SK-N-SH treated with all-trans-retinoic acid at 6 μM for 48 hours (cell line): Measurements from ENCODE around the gene SERGEF.

Source experiments
- ATAC-seq: fragments of 200-7000 bp; cut with Tn5 transposase; 3 replicates; pipeline ENCODE4 v1.9.1; 2020; ENCODE audit warnings: mild to moderate bottlenecking, moderate library complexity
- ARNTL ChIP-seq: fragments of 450-650 bp; formaldehyde crosslinking; IDR thresholded peaks from 2 replicates; pipeline ENCODE4 v1.5.0; 2020; ENCODE audit warnings: low read depth, mild to moderate bottlenecking, moderate library complexity, borderline replicate concordance
- BACH2 ChIP-seq: fragments of 250-450 bp; sonication (Bioruptor Pico); IDR thresholded peaks from 2 replicates; pipeline ENCODE4 v1.9.0; 2021; ENCODE audit warnings: mild to moderate bottlenecking, borderline replicate concordance
- CREB5 ChIP-seq: fragments of 250-450 bp; sonication (Bioruptor Pico); IDR thresholded peaks from 2 replicates; pipeline ENCODE4 v1.5.1; 2020; ENCODE audit warnings: low read depth, mild to moderate bottlenecking, moderate library complexity
- CSDC2 ChIP-seq: fragments of 250-450 bp; sonication (Bioruptor Pico); IDR thresholded peaks from 2 replicates; pipeline ENCODE4 v1.5.0; 2020; ENCODE audit warnings: mild to moderate bottlenecking, moderate library complexity
- CSRNP3 ChIP-seq: fragments of 250-450 bp; sonication (Bioruptor Pico); IDR thresholded peaks from 2 replicates; pipeline ENCODE4 v1.5.1; 2021; ENCODE audit warnings: mild to moderate bottlenecking, moderate library complexity
- ESRRG ChIP-seq: fragments of 250-450 bp; sonication (Bioruptor Pico); IDR thresholded peaks from 2 replicates; pipeline ENCODE4 v1.6.1; 2021; ENCODE audit warnings: mild to moderate bottlenecking
- ISL1 ChIP-seq: fragments of 250-450 bp; sonication (Bioruptor Pico); IDR thresholded peaks from 2 replicates; pipeline ENCODE4 v2.1.2; 2022; ENCODE audit warnings: mild to moderate bottlenecking, moderate library complexity
- OSR1 ChIP-seq: fragments of 250-450 bp; sonication (Bioruptor Pico); IDR thresholded peaks from 2 replicates; pipeline ENCODE4 v1.8.0; 2022; ENCODE audit warnings: moderate library complexity, mild to moderate bottlenecking, inconsistent platforms
- PATZ1 ChIP-seq: fragments of 250-450 bp; sonication (Bioruptor Pico); IDR thresholded peaks from 2 replicates; pipeline ENCODE4 v1.8.0; 2020; ENCODE audit warnings: mild to moderate bottlenecking, moderate library complexity, borderline replicate concordance
- PPARA ChIP-seq: fragments of 250-450 bp; sonication (Bioruptor Pico); IDR thresholded peaks from 2 replicates; pipeline ENCODE4 v1.5.0; 2020; ENCODE audit warnings: mild to moderate bottlenecking, borderline replicate concordance
- RARB ChIP-seq: fragments of 250-450 bp; sonication (Bioruptor Pico); IDR thresholded peaks from 2 replicates; pipeline ENCODE4 v1.8.0; 2021; ENCODE audit warnings: mild to moderate bottlenecking, moderate library complexity
- TCF4 ChIP-seq: fragments of 250-450 bp; sonication (Bioruptor Pico); IDR thresholded peaks from 2 replicates; pipeline ENCODE4 v1.8.0; 2021; ENCODE audit warnings: mild to moderate bottlenecking, moderate library complexity, borderline replicate concordance
- TOX ChIP-seq: fragments of 250-450 bp; sonication (Bioruptor Pico); IDR thresholded peaks from 2 replicates; pipeline ENCODE4 v1.8.0; 2021; ENCODE audit warnings: mild to moderate bottlenecking, moderate library complexity, borderline replicate concordance
- ZC3H10 ChIP-seq: fragments of 250-450 bp; sonication (Bioruptor Pico); IDR thresholded peaks from 2 replicates; pipeline ENCODE4 v1.5.1; 2021; ENCODE audit warnings: mild to moderate bottlenecking, moderate library complexity
- ZFP3 ChIP-seq: fragments of 250-450 bp; sonication (Bioruptor Pico); IDR thresholded peaks from 2 replicates; pipeline ENCODE4 v1.5.0; 2020; ENCODE audit warnings: mild to moderate bottlenecking, moderate library complexity
- ZFP30 ChIP-seq: fragments of 450-650 bp; formaldehyde crosslinking; IDR thresholded peaks from 2 replicates; pipeline ENCODE4 v1.5.0; 2022; ENCODE audit warnings: mild to moderate bottlenecking, moderate library complexity
- ZNF565 ChIP-seq: fragments of 450-650 bp; formaldehyde crosslinking; conservative IDR thresholded peaks from 2 replicates; pipeline ENCODE4 v1.5.0; 2020; ENCODE audit warnings: low read depth, mild to moderate bottlenecking, moderate library complexity
- ZNF70 ChIP-seq: fragments of 450-650 bp; formaldehyde crosslinking; IDR thresholded peaks from 2 replicates; pipeline ENCODE4 v1.5.0; 2020; ENCODE audit warnings: mild to moderate bottlenecking, moderate library complexity
- TF ChIP-seq, protein P1 (sequence below): fragments of 250-450 bp; sonication (Bioruptor Pico); IDR thresholded peaks from 2 replicates; pipeline ENCODE4 v1.8.0; 2021; ENCODE audit warnings: low read depth, mild to moderate bottlenecking, moderate library complexity, borderline replicate concordance
- TF ChIP-seq, protein P2 (sequence below): fragments of 250-450 bp; sonication (Bioruptor Pico); IDR thresholded peaks from 2 replicates; pipeline ENCODE4 v1.5.0; 2020; ENCODE audit warnings: mild to moderate bottlenecking, moderate library complexity

The SERGEF gene

GRCh38 chr11:17918049-17918605 is 94.7 kb downstream of the SERGEF start:
- no peak for ATAC-seq
- TF ChIP-seq ZNF565 (CRISPR knock-in tag) = no peak
- no peak for TF ChIP-seq ISL1 (CRISPR knock-in tag)
- TF ChIP-seq ZFP3 (CRISPR knock-in tag) = no peak
- no peak for TF ChIP-seq PATZ1

- ATAC-seq = no peak
- TF ChIP-seq ZNF565 (CRISPR knock-in tag) (no peak), TOX (CRISPR knock-in tag) (no peak), RARB (CRISPR knock-in tag) (no peak), CSDC2 (CRISPR knock-in tag) (no peak), TCF4 (CRISPR knock-in tag) (no peak), ZNF70 (no peak), ESRRG (CRISPR knock-in tag) (no peak), ARNTL (CRISPR knock-in tag) (no peak), CSRNP3 (CRISPR knock-in tag) (no peak), ZC3H10 (CRISPR knock-in tag) (no peak), ZFP3 (CRISPR knock-in tag) (no peak), ISL1 (CRISPR knock-in tag) (no peak), PPARA (no peak), PATZ1 (no peak), ZFP30 (CRISPR knock-in tag) (no peak)
- TF ChIP-seq, protein P1, sequence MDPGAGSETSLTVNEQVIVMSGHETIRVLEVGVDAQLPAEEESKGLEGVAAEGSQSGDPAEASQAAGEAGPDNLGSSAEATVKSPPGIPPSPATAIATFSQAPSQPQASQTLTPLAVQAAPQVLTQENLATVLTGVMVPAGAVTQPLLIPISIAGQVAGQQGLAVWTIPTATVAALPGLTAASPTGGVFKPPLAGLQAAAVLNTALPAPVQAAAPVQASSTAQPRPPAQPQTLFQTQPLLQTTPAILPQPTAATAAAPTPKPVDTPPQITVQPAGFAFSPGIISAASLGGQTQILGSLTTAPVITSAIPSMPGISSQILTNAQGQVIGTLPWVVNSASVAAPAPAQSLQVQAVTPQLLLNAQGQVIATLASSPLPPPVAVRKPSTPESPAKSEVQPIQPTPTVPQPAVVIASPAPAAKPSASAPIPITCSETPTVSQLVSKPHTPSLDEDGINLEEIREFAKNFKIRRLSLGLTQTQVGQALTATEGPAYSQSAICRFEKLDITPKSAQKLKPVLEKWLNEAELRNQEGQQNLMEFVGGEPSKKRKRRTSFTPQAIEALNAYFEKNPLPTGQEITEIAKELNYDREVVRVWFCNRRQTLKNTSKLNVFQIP = no peak
- TF ChIP-seq, protein P2, sequence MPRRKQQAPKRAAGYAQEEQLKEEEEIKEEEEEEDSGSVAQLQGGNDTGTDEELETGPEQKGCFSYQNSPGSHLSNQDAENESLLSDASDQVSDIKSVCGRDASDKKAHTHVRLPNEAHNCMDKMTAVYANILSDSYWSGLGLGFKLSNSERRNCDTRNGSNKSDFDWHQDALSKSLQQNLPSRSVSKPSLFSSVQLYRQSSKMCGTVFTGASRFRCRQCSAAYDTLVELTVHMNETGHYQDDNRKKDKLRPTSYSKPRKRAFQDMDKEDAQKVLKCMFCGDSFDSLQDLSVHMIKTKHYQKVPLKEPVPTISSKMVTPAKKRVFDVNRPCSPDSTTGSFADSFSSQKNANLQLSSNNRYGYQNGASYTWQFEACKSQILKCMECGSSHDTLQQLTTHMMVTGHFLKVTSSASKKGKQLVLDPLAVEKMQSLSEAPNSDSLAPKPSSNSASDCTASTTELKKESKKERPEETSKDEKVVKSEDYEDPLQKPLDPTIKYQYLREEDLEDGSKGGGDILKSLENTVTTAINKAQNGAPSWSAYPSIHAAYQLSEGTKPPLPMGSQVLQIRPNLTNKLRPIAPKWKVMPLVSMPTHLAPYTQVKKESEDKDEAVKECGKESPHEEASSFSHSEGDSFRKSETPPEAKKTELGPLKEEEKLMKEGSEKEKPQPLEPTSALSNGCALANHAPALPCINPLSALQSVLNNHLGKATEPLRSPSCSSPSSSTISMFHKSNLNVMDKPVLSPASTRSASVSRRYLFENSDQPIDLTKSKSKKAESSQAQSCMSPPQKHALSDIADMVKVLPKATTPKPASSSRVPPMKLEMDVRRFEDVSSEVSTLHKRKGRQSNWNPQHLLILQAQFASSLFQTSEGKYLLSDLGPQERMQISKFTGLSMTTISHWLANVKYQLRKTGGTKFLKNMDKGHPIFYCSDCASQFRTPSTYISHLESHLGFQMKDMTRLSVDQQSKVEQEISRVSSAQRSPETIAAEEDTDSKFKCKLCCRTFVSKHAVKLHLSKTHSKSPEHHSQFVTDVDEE (CRISPR knock-in tag) = no peak
These were observed 95.3 kb downstream of the SERGEF start for GRCh38 chr11:17917556-17917955.

DNA sequence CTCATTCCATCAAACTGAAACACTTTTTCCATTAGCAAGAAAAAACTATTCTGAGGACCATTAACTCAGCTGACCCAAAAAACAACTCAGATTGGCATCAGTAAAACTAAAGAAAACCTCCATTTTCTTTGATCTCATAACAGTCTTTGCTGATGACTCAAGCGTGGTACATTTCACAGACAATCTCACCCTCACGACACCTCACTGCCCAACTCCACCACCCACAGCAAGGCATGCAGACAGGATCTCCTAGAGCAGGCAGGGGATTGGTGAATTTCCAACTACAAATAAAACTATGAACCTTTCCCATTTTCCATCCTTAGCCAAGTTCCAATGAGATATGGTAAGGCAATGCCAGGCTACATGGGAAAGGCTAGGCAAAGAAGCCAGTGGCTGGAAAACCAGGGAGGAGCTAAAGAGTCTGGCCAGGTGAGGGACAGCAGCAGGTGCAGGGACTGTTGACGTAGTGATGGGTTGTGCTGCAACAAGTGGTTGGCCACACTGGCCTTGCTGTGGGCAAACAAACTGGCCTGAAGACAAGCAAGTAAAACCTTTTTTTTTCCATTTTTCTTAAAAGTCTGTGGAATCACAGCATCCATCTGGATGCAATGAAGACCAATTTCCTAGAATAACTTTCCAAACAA is 97.2 kb downstream of the SERGEF start:
- ATAC-seq = no peak
- TF ChIP-seq ZC3H10 (CRISPR knock-in tag) = no peak
- TF ChIP-seq OSR1 (CRISPR knock-in tag) = no peak
- no peak for TF ChIP-seq RARB (CRISPR knock-in tag)
- TF ChIP-seq CREB5 = no peak
- no peak for TF ChIP-seq ZFP3 (CRISPR knock-in tag)
- TF ChIP-seq PPARA = no peak
- no peak for TF ChIP-seq BACH2 (CRISPR knock-in tag)
- no peak for TF ChIP-seq TOX (CRISPR knock-in tag)
- TF ChIP-seq ESRRG (CRISPR knock-in tag) = no peak
- no peak for TF ChIP-seq CSDC2 (CRISPR knock-in tag)
- TF ChIP-seq, protein P1 = no peak
- no peak for TF ChIP-seq ARNTL (CRISPR knock-in tag)
- no peak for TF ChIP-seq ZNF70
- TF ChIP-seq, all 23 proteins: peak for 0
